SK-N-SH treated with all-trans-retinoic acid at 6 μM for 48 hours (cell line): ENCODE data around the gene CCDC158.

Source experiments
- ATAC-seq: fragments of 200-7000 bp; cut with Tn5 transposase; 3 replicates; pipeline ENCODE4 v1.9.1; 2020; ENCODE audit warnings: mild to moderate bottlenecking, moderate library complexity
- ARNTL ChIP-seq: fragments of 450-650 bp; formaldehyde crosslinking; IDR thresholded peaks from 2 replicates; pipeline ENCODE4 v1.5.0; 2020; ENCODE audit warnings: low read depth, mild to moderate bottlenecking, moderate library complexity, borderline replicate concordance
- BACH2 ChIP-seq: fragments of 250-450 bp; sonication (Bioruptor Pico); IDR thresholded peaks from 2 replicates; pipeline ENCODE4 v1.9.0; 2021; ENCODE audit warnings: mild to moderate bottlenecking, borderline replicate concordance
- CSDC2 ChIP-seq: fragments of 250-450 bp; sonication (Bioruptor Pico); IDR thresholded peaks from 2 replicates; pipeline ENCODE4 v1.5.0; 2020; ENCODE audit warnings: mild to moderate bottlenecking, moderate library complexity
- ESRRG ChIP-seq: fragments of 250-450 bp; sonication (Bioruptor Pico); IDR thresholded peaks from 2 replicates; pipeline ENCODE4 v1.6.1; 2021; ENCODE audit warnings: mild to moderate bottlenecking
- GLIS3 ChIP-seq: fragments of 250-450 bp; sonication (Bioruptor Pico); IDR thresholded peaks from 2 replicates; pipeline ENCODE4 v1.5.0; 2020; ENCODE audit warnings: mild to moderate bottlenecking, moderate library complexity
- ISL1 ChIP-seq: fragments of 250-450 bp; sonication (Bioruptor Pico); IDR thresholded peaks from 2 replicates; pipeline ENCODE4 v2.1.2; 2022; ENCODE audit warnings: mild to moderate bottlenecking, moderate library complexity
- OSR1 ChIP-seq: fragments of 250-450 bp; sonication (Bioruptor Pico); IDR thresholded peaks from 2 replicates; pipeline ENCODE4 v1.8.0; 2022; ENCODE audit warnings: moderate library complexity, mild to moderate bottlenecking, inconsistent platforms
- PPARA ChIP-seq: fragments of 250-450 bp; sonication (Bioruptor Pico); IDR thresholded peaks from 2 replicates; pipeline ENCODE4 v1.5.0; 2020; ENCODE audit warnings: mild to moderate bottlenecking, borderline replicate concordance
- RARB ChIP-seq: fragments of 250-450 bp; sonication (Bioruptor Pico); IDR thresholded peaks from 2 replicates; pipeline ENCODE4 v1.8.0; 2021; ENCODE audit warnings: mild to moderate bottlenecking, moderate library complexity
- SNAI2 ChIP-seq: fragments of 250-450 bp; sonication (Bioruptor Pico); IDR thresholded peaks from 2 replicates; pipeline ENCODE4 v1.5.0; 2020; ENCODE audit warnings: mild to moderate bottlenecking, moderate library complexity
- TCF4 ChIP-seq: fragments of 250-450 bp; sonication (Bioruptor Pico); IDR thresholded peaks from 2 replicates; pipeline ENCODE4 v1.8.0; 2021; ENCODE audit warnings: mild to moderate bottlenecking, moderate library complexity, borderline replicate concordance
- TOX ChIP-seq: fragments of 250-450 bp; sonication (Bioruptor Pico); IDR thresholded peaks from 2 replicates; pipeline ENCODE4 v1.8.0; 2021; ENCODE audit warnings: mild to moderate bottlenecking, moderate library complexity, borderline replicate concordance
- ZC3H10 ChIP-seq: fragments of 250-450 bp; sonication (Bioruptor Pico); IDR thresholded peaks from 2 replicates; pipeline ENCODE4 v1.5.1; 2021; ENCODE audit warnings: mild to moderate bottlenecking, moderate library complexity
- ZFP3 ChIP-seq: fragments of 250-450 bp; sonication (Bioruptor Pico); IDR thresholded peaks from 2 replicates; pipeline ENCODE4 v1.5.0; 2020; ENCODE audit warnings: mild to moderate bottlenecking, moderate library complexity
- ZFP30 ChIP-seq: fragments of 450-650 bp; formaldehyde crosslinking; IDR thresholded peaks from 2 replicates; pipeline ENCODE4 v1.5.0; 2022; ENCODE audit warnings: mild to moderate bottlenecking, moderate library complexity
- ZNF565 ChIP-seq: fragments of 450-650 bp; formaldehyde crosslinking; conservative IDR thresholded peaks from 2 replicates; pipeline ENCODE4 v1.5.0; 2020; ENCODE audit warnings: low read depth, mild to moderate bottlenecking, moderate library complexity
- ZNF70 ChIP-seq: fragments of 450-650 bp; formaldehyde crosslinking; IDR thresholded peaks from 2 replicates; pipeline ENCODE4 v1.5.0; 2020; ENCODE audit warnings: mild to moderate bottlenecking, moderate library complexity
- ZNF8 ChIP-seq: fragments of 450-650 bp; formaldehyde crosslinking; IDR thresholded peaks from 2 replicates; pipeline ENCODE4 v1.5.0; 2020; ENCODE audit warnings: mild to moderate bottlenecking, moderate library complexity
- TF ChIP-seq, protein P1 (sequence below): fragments of 250-450 bp; sonication (Bioruptor Pico); IDR thresholded peaks from 2 replicates; pipeline ENCODE4 v1.8.0; 2021; ENCODE audit warnings: low read depth, mild to moderate bottlenecking, moderate library complexity, borderline replicate concordance
- TF ChIP-seq, protein P2 (sequence below): fragments of 250-450 bp; sonication (Bioruptor Pico); IDR thresholded peaks from 2 replicates; pipeline ENCODE4 v1.5.1; 2020; ENCODE audit warnings: low read depth, mild to moderate bottlenecking, moderate library complexity
- TF ChIP-seq, protein P3 (sequence below): fragments of 250-450 bp; sonication (Bioruptor Pico); IDR thresholded peaks from 2 replicates; pipeline ENCODE4 v1.8.0; 2020; ENCODE audit warnings: mild to moderate bottlenecking, moderate library complexity, borderline replicate concordance
- TF ChIP-seq, protein P4 (sequence below): fragments of 250-450 bp; sonication (Bioruptor Pico); IDR thresholded peaks from 2 replicates; pipeline ENCODE4 v1.5.0; 2020; ENCODE audit warnings: mild to moderate bottlenecking, moderate library complexity
- TF ChIP-seq, protein P5 (sequence below): fragments of 250-450 bp; sonication (Bioruptor Pico); IDR thresholded peaks from 2 replicates; pipeline ENCODE4 v1.5.1; 2021; ENCODE audit warnings: mild to moderate bottlenecking, moderate library complexity

CCDC158 gene

DNA sequence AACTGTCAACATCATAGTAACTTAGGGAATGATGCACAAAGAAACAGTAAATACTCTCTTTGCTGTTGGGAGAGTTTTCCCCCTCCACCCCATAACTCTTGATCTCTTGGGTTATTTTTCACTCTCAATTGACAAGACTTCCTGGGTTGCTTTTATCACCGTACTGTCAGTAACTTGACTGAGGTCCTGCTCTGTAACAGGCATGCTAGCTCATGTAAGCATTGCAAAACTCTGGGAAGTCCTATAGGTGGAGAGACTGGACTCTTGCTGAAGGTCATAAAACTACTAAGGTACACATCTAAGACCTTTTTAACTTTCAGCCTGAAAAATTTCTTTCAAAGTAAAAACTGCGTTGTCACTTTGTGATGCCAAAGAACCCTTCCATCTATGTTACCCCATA is 25.0 kb upstream of the CCDC158 start:
- no peak for TF ChIP-seq PPARA (CRISPR knock-in tag)
- TF ChIP-seq ZC3H10 (CRISPR knock-in tag): no peak
- no peak for TF ChIP-seq GLIS3 (CRISPR knock-in tag)
- TF ChIP-seq ZNF8 (CRISPR knock-in tag): no peak
- no peak for TF ChIP-seq OSR1 (CRISPR knock-in tag)
- TF ChIP-seq, protein P1, sequence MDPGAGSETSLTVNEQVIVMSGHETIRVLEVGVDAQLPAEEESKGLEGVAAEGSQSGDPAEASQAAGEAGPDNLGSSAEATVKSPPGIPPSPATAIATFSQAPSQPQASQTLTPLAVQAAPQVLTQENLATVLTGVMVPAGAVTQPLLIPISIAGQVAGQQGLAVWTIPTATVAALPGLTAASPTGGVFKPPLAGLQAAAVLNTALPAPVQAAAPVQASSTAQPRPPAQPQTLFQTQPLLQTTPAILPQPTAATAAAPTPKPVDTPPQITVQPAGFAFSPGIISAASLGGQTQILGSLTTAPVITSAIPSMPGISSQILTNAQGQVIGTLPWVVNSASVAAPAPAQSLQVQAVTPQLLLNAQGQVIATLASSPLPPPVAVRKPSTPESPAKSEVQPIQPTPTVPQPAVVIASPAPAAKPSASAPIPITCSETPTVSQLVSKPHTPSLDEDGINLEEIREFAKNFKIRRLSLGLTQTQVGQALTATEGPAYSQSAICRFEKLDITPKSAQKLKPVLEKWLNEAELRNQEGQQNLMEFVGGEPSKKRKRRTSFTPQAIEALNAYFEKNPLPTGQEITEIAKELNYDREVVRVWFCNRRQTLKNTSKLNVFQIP: no peak
- TF ChIP-seq, protein P2, sequence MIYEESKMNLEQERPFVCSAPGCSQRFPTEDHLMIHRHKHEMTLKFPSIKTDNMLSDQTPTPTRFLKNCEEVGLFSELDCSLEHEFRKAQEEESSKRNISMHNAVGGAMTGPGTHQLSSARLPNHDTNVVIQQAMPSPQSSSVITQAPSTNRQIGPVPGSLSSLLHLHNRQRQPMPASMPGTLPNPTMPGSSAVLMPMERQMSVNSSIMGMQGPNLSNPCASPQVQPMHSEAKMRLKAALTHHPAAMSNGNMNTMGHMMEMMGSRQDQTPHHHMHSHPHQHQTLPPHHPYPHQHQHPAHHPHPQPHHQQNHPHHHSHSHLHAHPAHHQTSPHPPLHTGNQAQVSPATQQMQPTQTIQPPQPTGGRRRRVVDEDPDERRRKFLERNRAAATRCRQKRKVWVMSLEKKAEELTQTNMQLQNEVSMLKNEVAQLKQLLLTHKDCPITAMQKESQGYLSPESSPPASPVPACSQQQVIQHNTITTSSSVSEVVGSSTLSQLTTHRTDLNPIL (CRISPR knock-in tag): no peak
- TF ChIP-seq, protein P3, sequence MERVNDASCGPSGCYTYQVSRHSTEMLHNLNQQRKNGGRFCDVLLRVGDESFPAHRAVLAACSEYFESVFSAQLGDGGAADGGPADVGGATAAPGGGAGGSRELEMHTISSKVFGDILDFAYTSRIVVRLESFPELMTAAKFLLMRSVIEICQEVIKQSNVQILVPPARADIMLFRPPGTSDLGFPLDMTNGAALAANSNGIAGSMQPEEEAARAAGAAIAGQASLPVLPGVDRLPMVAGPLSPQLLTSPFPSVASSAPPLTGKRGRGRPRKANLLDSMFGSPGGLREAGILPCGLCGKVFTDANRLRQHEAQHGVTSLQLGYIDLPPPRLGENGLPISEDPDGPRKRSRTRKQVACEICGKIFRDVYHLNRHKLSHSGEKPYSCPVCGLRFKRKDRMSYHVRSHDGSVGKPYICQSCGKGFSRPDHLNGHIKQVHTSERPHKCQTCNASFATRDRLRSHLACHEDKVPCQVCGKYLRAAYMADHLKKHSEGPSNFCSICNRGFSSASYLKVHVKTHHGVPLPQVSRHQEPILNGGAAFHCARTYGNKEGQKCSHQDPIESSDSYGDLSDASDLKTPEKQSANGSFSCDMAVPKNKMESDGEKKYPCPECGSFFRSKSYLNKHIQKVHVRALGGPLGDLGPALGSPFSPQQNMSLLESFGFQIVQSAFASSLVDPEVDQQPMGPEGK (CRISPR knock-in tag): no peak
- no peak for TF ChIP-seq RARB (CRISPR knock-in tag)
- TF ChIP-seq, protein P4, sequence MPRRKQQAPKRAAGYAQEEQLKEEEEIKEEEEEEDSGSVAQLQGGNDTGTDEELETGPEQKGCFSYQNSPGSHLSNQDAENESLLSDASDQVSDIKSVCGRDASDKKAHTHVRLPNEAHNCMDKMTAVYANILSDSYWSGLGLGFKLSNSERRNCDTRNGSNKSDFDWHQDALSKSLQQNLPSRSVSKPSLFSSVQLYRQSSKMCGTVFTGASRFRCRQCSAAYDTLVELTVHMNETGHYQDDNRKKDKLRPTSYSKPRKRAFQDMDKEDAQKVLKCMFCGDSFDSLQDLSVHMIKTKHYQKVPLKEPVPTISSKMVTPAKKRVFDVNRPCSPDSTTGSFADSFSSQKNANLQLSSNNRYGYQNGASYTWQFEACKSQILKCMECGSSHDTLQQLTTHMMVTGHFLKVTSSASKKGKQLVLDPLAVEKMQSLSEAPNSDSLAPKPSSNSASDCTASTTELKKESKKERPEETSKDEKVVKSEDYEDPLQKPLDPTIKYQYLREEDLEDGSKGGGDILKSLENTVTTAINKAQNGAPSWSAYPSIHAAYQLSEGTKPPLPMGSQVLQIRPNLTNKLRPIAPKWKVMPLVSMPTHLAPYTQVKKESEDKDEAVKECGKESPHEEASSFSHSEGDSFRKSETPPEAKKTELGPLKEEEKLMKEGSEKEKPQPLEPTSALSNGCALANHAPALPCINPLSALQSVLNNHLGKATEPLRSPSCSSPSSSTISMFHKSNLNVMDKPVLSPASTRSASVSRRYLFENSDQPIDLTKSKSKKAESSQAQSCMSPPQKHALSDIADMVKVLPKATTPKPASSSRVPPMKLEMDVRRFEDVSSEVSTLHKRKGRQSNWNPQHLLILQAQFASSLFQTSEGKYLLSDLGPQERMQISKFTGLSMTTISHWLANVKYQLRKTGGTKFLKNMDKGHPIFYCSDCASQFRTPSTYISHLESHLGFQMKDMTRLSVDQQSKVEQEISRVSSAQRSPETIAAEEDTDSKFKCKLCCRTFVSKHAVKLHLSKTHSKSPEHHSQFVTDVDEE (CRISPR knock-in tag): no peak
- TF ChIP-seq ZFP3 (CRISPR knock-in tag): no peak
- TF ChIP-seq TCF4 (CRISPR knock-in tag): no peak
- no peak for TF ChIP-seq ZNF70 (CRISPR knock-in tag)
- no peak for TF ChIP-seq CSDC2
- TF ChIP-seq, protein P5, sequence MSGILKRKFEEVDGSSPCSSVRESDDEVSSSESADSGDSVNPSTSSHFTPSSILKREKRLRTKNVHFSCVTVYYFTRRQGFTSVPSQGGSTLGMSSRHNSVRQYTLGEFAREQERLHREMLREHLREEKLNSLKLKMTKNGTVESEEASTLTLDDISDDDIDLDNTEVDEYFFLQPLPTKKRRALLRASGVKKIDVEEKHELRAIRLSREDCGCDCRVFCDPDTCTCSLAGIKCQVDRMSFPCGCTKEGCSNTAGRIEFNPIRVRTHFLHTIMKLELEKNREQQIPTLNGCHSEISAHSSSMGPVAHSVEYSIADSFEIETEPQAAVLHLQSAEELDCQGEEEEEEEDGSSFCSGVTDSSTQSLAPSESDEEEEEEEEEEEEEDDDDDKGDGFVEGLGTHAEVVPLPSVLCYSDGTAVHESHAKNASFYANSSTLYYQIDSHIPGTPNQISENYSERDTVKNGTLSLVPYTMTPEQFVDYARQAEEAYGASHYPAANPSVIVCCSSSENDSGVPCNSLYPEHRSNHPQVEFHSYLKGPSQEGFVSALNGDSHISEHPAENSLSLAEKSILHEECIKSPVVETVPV (CRISPR knock-in tag): no peak
- TF ChIP-seq SNAI2: no peak
- no peak for TF ChIP-seq BACH2 (CRISPR knock-in tag)
- no peak for TF ChIP-seq ISL1
- no peak for TF ChIP-seq TOX
- no peak for ATAC-seq

DNA sequence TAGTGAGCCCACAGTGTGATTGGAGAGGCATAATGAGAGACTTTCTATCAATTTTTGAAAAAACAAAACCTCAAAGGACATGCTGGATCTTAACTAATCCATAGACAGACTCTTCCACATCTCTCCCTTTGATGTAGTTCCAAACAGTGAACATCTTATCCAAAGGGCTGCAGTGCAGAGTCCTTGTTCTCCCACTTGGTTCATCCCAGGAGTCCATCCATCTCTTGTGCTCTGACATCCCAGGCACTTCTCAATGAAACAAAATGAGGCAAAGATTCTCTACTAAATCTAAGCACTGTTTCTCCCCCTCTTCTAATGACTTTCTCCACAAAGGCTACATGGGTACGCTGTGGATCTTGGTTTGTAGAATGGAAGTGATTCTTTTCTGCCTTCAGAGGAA is 22.4 kb upstream of the CCDC158 start:
- ATAC-seq: no peak
- no peak for TF ChIP-seq ISL1
- TF ChIP-seq, protein P5 (CRISPR knock-in tag): no peak
- TF ChIP-seq ARNTL (CRISPR knock-in tag): no peak
- TF ChIP-seq ZFP3 (CRISPR knock-in tag): no peak
- TF ChIP-seq PPARA (CRISPR knock-in tag): no peak
- no peak for TF ChIP-seq SNAI2
- TF ChIP-seq ESRRG (CRISPR knock-in tag): no peak
- TF ChIP-seq ZNF70 (CRISPR knock-in tag): no peak
- TF ChIP-seq ZFP30 (CRISPR knock-in tag): no peak
- TF ChIP-seq TOX: no peak
- TF ChIP-seq, protein P3 (CRISPR knock-in tag): no peak
- no peak for TF ChIP-seq ZNF565 (CRISPR knock-in tag)
- TF ChIP-seq, protein P4 (CRISPR knock-in tag): no peak
- TF ChIP-seq RARB (CRISPR knock-in tag): no peak
- TF ChIP-seq GLIS3 (CRISPR knock-in tag): no peak
- TF ChIP-seq TCF4 (CRISPR knock-in tag): no peak
- no peak for TF ChIP-seq ZNF8 (CRISPR knock-in tag)
- no peak for TF ChIP-seq OSR1 (CRISPR knock-in tag)
- TF ChIP-seq CSDC2: no peak
